Epidermal melanocyte (primary cell): ENCODE results near the gene MRPL23.

Experiments
- DNase-seq: peaks from one replicate; pipeline ENCODE4 v3.0.0; 2011; ENCODE audit warnings: low spot score; ENCODE audit not compliant: insufficient read length

Gene MRPL23

DNA sequence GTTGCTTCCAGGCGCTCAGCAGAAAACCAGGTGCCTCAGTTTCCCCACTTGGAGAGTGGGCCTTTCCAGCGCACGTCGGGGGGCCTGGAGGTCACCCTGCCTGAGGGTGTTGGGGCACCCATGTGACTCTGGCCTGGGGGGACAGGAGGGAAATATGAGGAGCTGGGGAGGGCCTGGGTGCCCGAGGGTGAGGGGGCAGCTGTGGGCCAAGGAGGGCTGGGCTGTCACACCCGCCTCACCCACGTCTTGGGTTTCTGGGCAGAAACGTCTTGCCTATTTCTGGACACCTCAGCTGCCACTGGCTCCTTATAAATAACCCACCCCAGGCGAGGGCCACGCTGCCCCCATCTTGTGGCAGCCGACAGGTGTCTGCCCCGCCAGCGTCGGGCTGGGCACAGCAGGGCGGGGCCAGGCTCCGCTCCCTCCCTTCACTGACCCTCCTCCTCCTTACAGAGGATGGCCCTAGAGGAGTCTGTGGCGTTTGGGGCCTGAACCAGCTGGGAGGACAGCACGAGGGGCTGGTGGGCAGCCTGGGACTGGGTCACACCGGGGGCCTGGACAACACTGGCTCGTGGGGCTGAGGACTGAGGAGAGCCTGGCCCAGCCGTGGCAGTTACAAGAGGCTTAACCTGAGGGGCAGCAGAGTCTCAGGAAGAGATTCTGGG is 26.1 kb upstream of the MRPL23 start:
- no peak for DNase-seq

DNA sequence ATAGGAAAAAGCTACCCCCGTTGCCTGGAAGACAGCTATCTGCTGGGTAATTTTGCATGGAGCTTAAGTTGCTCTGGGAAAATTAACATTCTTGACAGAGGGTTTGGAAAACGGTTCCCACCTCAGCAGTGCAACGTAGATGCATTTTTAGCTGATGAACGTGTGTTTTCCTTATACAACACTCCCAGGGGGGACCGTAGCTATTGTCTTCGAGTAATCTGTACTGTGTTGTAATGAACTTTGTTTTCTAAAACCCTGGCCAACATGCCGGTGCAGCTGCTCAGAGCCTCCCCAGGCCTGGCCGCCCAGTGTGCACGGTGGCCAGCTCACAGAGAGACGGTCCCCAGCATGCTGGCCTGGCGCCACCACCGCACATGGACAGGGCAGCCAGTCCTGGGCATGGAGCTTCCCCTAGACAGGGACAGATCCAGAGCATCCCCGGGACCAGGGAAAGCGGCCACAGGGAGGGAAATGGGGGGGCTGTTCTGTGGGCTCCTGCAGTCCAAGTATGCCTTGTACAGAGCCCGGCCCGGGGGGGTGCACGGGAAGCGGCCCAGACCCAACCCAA is 25.5 kb upstream of the MRPL23 start:
- DNase-seq: no peak

DNA sequence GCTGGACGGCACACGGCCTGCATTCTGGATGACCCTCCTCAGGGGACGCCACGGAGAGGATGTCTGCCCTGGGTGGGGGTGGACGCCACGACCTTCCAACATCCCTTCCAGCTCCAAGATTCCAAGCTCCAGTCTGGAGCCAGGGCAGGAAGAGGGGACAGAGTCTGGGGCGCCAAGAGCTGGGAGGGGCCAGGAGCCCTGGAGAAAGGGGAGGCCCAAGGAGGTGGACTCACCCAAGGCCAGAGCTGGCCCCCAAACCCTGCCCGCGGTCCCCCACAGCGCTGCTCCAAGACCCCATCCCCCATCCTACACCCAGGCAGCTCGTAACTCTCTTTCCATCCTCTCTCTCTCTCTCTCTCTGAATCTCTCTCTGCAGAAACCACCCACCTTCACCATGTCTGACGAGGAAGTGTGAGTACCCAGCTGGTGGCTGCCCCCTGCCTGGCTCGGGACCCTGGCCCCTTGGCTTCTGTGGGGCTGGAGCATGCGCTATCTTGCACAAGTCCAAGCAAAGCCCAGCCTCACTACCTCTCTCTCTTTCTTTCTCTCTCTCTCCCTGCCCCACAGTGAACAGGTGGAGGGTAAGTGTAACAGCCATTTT is 24.6 kb upstream of the MRPL23 start:
- DNase-seq: no peak

DNA sequence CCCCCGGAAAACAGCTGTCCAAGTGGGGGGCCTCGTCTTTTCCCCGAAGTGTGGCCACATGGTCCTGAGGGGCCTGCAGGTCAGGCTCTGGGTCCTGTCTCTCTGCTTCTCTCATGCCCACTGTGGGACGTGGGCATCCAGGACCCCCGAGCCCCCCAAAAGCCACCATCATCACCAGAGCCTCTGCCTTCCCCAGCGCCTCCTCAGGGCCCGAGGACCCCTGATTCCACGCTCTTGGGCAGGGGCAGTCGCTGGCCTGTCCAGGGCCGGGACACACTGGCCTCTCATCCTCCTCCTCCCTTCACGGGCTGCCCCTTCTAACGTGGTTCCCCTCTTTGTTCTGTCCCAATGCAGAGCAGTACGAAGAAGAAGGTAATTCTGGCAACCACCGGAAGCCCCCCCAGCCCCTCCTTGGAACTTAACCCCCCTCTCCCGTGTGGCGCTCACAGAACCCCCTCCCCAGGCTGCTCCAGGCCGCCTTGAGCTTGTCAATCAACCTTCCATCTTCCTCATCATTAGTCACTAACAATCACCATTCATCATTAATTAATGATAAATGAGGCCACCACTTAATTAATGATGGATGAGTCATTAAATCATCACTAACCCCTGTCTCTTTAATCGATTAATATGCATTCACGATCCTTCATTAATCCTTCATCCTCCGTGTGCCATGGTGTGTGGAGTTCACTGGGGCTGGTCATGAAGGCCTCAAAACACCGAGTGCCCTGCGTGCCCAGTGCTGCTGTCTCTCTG is 23.8 kb upstream of the MRPL23 start:
- no peak for DNase-seq

DNA sequence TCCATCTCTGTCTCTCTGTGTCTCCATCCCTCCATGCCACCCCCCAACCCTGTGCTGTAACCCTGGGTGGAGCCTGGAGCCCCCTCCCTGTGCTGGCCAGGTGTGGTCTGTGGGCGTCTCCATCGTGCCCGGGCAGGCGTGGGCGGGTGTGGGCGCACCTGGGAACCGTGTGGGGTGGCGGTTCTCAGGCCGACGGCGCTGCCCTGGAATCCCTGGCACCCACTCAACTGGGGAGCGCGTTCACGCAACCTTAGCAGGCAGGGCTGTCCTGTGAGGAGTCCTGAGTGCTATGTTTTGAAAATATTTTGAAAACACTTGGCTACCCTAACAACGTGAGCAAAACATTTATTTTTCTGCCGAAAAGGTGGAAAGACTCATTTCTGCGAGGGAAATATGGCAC is 23.0 kb upstream of the MRPL23 start:
- no peak for DNase-seq

DNA sequence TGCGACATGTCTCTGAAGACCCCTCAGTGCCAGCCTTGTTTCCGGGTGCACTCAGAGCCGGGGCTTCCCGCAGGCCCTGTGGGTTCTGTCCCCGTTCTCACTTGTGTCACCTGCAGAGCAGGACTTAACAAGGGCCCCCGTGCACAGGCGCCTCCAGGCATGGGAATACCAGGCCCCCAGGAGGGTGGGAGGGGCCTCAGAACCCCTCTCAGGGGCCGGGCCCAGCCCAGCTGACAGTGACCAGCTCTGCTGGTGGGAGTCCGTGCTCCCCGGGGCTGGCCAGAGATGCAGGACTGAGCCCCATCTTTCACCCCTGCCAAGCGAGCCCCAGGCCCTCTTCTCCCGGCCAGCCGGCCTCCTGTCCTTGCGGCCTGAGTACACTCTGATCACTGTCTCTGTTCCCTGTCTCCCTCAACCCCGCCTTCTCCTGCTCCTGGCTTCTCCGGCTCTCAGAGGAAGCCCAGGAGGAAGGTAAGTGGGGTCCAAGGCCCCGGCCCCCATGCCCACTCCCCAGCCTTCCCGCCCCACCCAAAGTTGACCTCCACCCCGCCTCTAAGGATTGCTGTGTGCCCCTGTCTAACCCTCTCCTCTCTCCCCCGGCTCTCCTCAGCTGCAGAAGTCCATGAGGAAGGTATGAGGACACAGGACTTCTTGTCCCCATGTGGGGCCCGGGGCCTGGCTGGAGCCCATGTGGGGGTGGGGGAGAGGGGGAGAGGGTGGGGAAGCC is 22.3 kb upstream of the MRPL23 start:
- no peak for DNase-seq

DNA sequence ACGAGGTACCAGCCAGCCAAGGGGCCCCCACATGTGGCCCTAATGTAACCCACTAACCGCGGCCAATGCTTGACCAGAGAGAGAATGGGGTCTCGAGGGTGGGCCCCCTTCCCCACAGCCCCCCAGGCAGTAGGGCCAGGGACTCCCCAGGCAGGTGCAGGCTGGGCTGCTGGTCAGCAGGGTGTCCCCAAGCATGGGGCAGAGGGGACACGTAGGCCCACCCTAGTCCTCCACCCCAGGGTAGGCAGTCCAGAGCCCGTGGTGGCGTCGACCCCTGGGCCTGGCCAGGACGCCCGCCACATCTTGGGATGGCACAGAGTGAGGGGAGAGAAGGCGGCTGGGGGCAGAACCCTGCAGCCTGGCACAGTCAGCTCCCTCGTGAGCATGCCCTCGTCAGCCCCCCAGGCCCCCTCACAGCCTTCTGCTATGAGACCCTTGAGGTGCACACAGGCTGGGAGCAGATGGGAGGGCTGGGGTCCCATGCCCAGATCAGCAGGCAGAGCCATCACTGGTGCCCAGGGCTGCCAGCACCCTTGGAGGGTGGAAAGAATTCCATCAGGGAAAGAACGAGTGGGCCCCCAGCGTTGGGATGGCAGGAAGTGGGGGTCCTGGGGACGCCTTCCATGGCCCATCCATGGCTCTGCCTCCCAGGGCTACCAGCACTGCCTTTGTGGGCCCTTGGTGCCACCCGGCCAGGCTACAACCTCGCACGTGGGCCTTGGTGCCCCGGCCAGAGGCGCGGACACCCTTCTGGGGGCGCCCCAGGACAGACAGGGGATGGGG is 21.6 kb upstream of the MRPL23 start:
- DNase-seq: no peak

DNA sequence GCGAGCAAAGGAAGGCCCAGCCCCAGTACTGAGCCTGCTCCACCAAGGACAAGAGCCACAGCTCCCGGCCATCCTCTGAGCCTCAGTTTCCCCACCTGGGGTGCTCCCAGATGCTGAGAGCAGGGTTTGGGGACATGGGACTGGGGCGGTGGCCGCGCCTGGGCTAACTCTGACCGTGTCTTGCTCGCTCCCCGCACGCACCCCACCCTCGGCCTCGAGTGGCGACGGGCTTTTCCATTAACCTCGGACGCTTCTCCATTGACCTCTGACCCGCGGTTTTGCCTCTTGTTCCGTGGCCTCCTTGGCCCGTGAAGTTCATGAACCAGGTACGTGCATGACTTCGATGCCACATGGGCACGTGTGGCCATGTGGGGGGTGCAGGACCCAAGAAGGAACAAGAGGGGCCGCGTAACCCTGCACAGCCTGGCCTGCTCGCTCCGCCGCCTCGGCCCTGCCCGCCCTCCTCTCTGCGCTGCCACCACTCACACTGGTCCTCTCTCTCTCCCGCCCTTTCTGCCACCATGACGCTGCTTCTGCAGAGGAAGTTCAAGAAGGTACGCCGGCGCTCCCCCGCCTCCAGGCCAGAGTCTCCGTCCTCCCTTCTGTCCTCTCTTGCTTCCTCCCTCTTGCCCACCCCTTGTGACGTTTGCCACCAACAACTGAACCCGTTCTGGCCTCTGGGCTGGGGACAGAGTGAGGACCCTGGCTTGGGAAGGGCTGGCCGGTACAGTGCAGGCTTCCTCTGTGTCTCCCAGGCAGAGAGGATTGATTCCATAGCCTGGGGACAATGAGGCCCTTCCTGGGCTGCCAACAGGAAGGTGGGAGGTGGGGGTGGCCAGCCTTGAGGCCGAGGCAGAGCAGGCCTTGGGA is 20.7 kb upstream of the MRPL23 start:
- DNase-seq: no peak

DNA sequence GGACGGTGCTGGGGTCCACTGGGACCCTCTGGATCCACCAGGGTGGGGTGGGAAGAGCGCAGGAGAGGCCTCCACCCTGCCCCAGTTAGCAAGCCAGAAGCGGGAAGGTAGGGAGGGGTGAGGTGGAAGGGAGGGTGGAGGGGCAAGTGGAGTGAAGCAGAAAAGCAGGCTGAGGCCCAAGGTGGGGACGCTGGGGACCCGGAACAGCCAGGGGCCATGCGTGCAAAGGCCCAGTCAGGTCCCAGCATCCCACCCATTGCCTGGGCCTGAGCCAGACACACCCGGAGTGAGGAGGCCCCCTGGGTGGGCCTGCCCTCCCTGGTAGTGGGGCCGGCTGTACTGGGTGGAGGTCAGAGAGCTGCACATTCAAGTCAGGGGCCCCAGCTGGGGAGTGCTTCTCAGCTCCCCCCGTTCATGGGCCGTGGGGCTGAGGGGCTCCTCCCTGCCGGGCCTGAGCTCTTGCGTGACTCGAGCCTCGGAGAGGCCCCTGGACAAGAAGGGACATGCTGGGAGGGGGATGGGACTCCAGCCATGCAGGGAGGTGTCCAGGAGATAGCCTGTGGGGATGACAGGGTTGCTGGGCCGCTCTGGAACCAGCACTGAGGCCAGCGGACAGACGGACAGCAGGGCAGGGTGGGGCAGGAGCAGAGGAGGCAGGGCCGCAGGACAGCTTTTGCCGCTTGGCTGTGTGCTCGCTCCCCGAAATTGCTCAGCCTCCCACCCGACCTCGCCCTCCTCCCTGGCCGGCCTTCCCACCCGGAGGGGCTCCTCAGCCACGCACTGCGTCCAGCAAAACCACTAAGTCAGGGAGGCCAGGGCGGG is 19.9 kb upstream of the MRPL23 start:
- DNase-seq: no peak

DNA sequence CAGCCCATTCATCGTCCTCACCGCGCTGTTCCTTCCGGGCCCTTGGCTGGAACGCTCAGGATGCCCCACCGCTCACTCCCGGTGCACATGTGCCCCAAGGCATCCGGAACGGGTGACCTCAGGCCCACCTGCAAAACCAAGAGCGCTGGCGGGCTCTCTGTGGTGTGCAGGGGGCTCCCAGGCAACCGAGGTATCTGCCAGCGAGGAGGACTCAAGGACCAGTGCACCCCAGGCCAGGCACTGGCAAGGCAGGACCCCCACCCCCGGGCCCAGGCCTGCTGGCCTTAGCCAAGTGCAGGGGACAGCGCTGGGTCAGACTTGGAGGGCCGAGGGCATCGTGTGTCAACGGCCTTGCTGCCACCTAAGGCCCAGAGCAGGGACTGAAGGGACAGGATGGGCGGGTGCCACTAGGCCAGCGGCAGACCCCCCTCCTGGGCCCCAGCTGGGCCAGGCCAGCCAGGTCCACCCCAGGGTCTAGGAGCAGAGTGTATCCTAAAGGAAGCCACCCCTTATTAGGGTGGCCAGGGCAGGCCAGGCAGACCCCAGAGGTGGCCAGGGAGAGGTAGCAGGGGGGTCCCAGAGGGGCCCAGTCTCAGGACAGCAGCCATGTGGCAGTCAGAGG is 19.2 kb upstream of the MRPL23 start:
- no peak for DNase-seq

DNA sequence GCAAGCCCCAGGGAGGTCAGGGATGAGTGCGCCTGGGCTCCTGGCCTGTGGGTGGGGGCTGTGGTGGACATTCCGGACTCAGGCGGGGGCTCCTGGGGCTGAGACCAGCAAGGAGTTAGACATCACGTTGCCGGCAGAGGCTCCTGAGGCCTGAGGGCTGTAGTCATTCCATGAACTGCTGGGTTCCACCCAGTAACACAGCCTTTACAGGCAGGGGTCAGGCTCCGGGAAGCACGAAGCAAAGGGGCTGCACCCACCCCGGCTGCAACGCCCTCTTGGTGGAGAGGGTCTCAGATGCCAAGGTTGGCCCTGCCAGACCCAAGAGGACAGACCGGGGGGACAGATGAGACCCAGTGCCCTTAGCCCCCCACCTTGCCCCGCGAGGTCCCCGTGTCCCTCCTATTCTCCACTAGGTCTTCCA is 18.7 kb upstream of the MRPL23 start:
- DNase-seq: no peak

DNA sequence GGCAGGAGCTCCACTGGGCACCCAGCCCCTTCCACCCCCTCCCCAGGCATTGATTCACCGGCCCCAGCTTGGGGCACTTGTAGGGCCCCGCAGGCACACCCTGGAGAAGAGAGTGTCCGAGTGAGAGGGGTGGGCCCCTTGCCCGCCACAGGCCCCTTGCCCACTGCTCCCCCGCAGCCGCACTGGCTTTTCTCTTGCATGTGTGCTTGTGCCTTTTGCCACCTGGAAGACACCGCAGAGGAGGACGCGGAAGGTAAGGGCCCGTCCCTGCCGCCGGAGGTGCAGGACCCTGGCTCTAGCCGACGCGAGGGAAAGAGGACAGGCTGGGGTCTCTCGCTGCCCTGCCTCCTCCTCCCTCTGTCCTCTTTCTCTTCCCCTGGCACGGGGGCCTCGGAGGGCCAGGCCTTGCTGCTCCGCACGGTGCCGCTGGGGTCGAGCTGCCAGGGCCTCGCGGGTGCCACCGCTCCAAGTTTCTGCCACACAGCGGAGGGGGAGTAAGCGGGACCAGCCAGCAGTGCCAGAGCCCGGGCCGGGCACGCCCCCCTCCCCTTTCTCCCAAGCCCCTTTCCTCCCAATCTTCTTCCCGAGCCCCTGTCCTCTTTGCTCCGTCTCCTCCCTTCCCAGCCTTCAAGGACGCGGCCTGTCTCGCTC is 18.1 kb upstream of the MRPL23 start:
- DNase-seq: no peak

DNA sequence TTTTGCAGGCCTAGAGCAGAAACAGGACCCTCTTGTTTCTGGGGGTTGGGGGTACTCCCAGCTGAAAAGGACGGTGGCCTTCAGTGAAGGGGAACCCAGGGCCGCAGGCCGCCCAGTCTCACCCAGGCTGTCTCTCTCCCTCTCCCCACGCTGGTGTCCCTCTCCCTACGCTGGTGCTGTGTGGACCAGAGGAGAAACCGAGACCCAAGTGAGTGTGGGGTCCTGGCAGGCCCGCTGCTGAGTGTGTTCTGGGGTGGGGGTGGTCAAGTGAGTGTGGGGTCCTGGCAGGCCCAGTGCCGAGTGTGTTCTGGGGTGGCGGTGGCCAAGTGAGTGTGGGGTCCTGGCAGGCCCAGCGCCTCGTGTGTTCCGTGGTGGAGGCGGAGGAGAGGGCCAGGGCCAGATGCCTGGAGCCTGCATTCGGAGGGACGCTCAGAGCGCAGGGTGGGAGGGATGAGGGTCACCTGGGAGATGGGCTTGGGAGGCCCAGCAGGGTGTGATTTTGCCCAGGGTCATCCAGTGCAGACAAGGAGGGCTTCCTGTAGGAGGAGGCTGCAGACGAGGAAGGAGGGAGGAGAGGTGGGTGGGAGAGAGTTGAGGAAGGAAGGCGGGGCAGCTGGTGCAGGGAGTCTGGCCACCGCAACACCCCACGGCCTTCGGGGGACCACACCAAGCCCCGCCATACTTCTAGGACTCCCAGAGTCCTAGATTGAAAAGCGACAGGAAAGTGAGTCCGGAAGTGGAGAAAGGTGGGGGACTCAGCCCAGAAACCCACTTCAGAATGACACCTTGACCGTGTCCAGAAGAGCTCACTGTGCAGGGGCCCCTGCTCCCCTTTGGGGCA is 17.3 kb upstream of the MRPL23 start:
- no peak for DNase-seq

DNA sequence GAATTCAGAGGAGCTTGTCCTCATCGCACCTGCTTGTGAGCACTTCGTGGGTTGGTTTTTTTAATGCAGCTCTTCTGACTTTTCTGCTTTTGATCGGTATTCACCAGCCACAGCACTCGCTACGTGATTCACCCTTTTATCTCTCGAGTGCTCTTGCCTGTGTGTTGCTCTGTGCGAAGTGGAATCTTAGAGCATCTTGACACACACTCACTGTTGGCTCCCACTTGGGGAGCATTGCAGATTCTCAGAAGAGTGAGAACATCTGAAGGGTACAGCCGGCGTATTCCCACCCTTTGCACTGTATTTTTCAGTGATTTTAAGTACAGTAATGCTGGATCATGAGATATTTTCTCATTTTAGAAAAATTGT is 16.7 kb upstream of the MRPL23 start:
- no peak for DNase-seq

DNA sequence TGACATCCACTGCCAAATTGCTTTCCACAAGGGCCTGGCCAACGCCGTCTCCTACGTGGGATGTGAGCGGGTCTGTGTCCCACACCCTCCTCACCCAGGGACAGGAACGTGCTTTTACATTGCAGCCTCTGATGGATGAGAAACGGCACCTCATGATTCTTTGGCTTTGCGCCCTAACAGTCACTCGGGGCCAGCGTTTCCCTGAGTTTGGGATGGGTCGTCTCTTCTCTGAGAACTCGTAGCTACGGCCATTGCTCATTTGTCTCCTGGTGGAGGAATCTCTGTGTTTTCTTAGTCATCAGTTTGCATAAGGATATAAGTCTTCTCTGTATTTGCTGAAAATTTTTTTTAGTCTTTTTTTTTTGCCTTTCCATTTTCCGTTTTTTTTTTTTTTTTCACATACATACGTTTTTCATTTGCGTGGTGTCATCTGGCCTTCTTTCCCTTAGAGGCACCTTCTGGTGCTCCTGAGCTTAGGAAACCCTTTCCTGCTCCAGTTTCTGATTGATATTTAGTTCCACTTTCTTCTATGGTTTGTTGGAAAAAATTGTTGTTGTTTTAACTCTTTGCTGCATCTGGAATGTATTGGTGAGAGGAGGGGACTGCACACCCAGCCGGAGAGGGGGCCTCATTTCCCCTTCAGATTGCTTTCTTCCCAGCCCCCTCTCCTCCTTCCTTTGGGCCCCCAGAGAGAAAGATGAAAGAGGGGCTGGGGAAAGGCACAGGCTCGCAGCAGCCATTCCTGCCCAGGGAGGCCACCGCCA is 15.6 kb upstream of the MRPL23 start:
- no peak for DNase-seq

DNA sequence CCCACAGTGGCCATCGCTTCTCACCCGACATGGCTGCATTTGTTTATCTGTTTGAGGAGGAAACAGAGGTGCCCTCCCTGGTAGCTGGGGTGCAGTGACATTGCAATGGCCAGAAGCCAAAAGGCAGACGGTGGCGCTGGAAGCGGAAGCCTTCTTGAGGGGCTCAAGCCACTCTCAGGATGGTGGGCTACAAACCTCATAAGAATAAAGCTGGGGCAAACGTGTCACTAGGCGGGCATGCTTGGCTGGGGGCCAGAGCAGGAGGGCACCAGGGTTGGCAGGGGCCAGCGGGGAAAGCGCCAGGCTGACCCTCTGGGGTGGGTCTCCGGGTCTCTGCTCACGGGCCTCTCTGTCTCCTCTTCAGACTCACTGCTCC is 15.0 kb upstream of the MRPL23 start:
- DNase-seq: no peak

DNA sequence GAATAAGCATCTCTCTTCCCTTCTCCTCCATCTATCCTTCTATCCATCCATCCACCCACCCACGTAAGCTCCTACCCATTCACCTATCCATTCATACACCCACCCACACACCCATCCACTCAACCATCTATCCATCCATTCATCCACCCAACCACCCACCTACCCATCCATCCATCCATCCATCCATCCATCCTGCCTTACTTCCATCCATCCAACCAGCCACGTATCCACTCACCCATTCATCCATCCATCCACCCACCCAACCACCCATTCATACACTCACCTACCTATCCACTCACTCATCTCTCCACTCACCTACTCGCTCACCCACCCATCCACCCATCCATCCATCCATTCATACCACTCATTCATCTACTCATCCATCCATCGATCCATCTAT is 14.5 kb upstream of the MRPL23 start:
- no peak for DNase-seq
